WTC11 (cell line): Measurements from ENCODE around the gene IL5RA. TPM values are rescaled to one million over a fixed set of nuclear protein-coding genes. Genes with fewer than 3 reads are reported as not detected.

Source experiments
- ATAC-seq: fragments of 200-7000 bp; cut with Tn5 transposase; 2 replicates; pipeline ENCODE4 v1.10.0; 2021; ENCODE audit warnings: mild to moderate bottlenecking, moderate library complexity
- CTCF ChIA-PET: fragments of 300-600 bp; sonication (Branson Sonifier 250); formaldehyde crosslinking; loops from one replicate; lab custom pipeline; 2021; ENCODE audit warnings: antibody characterized with exemption; lab: Charles Lee
- POLR2A ChIA-PET: fragments of 350-600 bp; sonication (Branson Sonifier 250); formaldehyde crosslinking; loops from one replicate; lab custom pipeline; 2021; ENCODE audit warnings: antibody characterized with exemption; lab: Charles Lee
- DNase-seq: peaks from one replicate; pipeline ENCODE4 v3.0.0; 2021; ENCODE audit warnings: low spot score
- H3K27ac Mint-ChIP-seq: 2 replicates; pipeline ENCODE4 v1.8.0; 2021; ENCODE audit warnings: mixed read lengths
- H3K27me3 Mint-ChIP-seq: 2 replicates; pipeline ENCODE4 v1.8.0; 2021; ENCODE audit warnings: low read depth, mild to moderate bottlenecking, moderate library complexity, mixed read lengths
- H3K36me3 Mint-ChIP-seq: 2 replicates; pipeline ENCODE4 v1.8.0; 2021; ENCODE audit warnings: mixed read lengths
- H3K4me1 Mint-ChIP-seq: 2 replicates; pipeline ENCODE4 v1.8.0; 2022; ENCODE audit warnings: mixed read lengths
- H3K4me3 Mint-ChIP-seq: 2 replicates; pipeline ENCODE4 v1.8.0; 2021; ENCODE audit warnings: mild to moderate bottlenecking, moderate library complexity, mixed read lengths
- H3K9me3 Mint-ChIP-seq: 2 replicates; pipeline ENCODE4 v1.8.0; 2021; ENCODE audit warnings: mixed read lengths
- CBFB ChIP-seq: sonication (generic); formaldehyde crosslinking; IDR thresholded peaks from 2 replicates; pipeline ENCODE4 v1.8.1; 2022; ENCODE audit warnings: mild to moderate bottlenecking, low read depth, missing genetic modification reagents
- CREB1 ChIP-seq: sonication (generic); formaldehyde crosslinking; IDR thresholded peaks from 2 replicates; pipeline ENCODE4 v1.8.0; 2023; ENCODE audit warnings: mild to moderate bottlenecking, missing genetic modification reagents
- CREM ChIP-seq: sonication (generic); formaldehyde crosslinking; IDR thresholded peaks from 2 replicates; pipeline ENCODE4 v1.8.1; 2022; ENCODE audit warnings: mild to moderate bottlenecking, missing genetic modification reagents, moderate library complexity
- FOXK1 ChIP-seq: sonication (generic); formaldehyde crosslinking; IDR thresholded peaks from 2 replicates; pipeline ENCODE4 v1.8.0; 2022; ENCODE audit warnings: mild to moderate bottlenecking, moderate library complexity, missing genetic modification reagents
- FOXP1 ChIP-seq: sonication (generic); formaldehyde crosslinking; IDR thresholded peaks from 2 replicates; pipeline ENCODE4 v1.8.0; 2022; ENCODE audit warnings: missing genetic modification reagents, mild to moderate bottlenecking, moderate library complexity, borderline replicate concordance
- MYBL2 ChIP-seq: sonication (generic); formaldehyde crosslinking; IDR thresholded peaks from 2 replicates; pipeline ENCODE4 v1.8.1; 2023; ENCODE audit warnings: mild to moderate bottlenecking, moderate library complexity, missing genetic modification reagents
- NFE2L1 ChIP-seq: sonication (generic); formaldehyde crosslinking; IDR thresholded peaks from 2 replicates; pipeline ENCODE4 v1.8.1; 2023; ENCODE audit warnings: missing genetic modification reagents
- NR2C2 ChIP-seq: sonication (generic); formaldehyde crosslinking; IDR thresholded peaks from 2 replicates; pipeline ENCODE4 v1.8.0; 2022; ENCODE audit warnings: mild to moderate bottlenecking, missing genetic modification reagents
- ZNF138 ChIP-seq: sonication (generic); formaldehyde crosslinking; conservative IDR thresholded peaks from 2 replicates; pipeline ENCODE4 v1.8.1; 2022; ENCODE audit warnings: mild to moderate bottlenecking, moderate library complexity, missing genetic modification reagents
- ZNF423 ChIP-seq: fragments of 250-450 bp; sonication (Bioruptor Pico); IDR thresholded peaks from 2 replicates; pipeline ENCODE4 v2.1.2; 2022; ENCODE audit warnings: mild to moderate bottlenecking, moderate library complexity
- ZNF671 ChIP-seq: fragments of 250-450 bp; sonication (Bioruptor Pico); IDR thresholded peaks from 2 replicates; pipeline ENCODE4 v1.8.0; 2021; ENCODE audit warnings: mild to moderate bottlenecking
- total RNA-seq: library from RNA; stranded (reverse); gene quantifications from 3 replicates; pipeline ENCODE4 v1.2.3, GENCODE V29; 2021
- TF ChIP-seq, protein P1 (sequence below): sonication (generic); formaldehyde crosslinking; IDR thresholded peaks from 2 replicates; pipeline ENCODE4 v1.8.0; 2022; ENCODE audit warnings: missing genetic modification reagents
- TF ChIP-seq, protein P2 (sequence below): sonication (generic); formaldehyde crosslinking; IDR thresholded peaks from 2 replicates; pipeline ENCODE4 v1.8.1; 2023; ENCODE audit warnings: mild to moderate bottlenecking, missing genetic modification reagents, borderline replicate concordance
- TF ChIP-seq, protein P3 (sequence below): sonication (generic); formaldehyde crosslinking; IDR thresholded peaks from 2 replicates; pipeline ENCODE4 v1.8.0; 2022; ENCODE audit warnings: mild to moderate bottlenecking, missing genetic modification reagents
- TF ChIP-seq, protein P4 (sequence below): sonication (generic); formaldehyde crosslinking; IDR thresholded peaks from 2 replicates; pipeline ENCODE4 v1.8.1; 2022; ENCODE audit warnings: mild to moderate bottlenecking, moderate library complexity, missing genetic modification reagents
- TF ChIP-seq, protein P5 (sequence below): sonication (generic); formaldehyde crosslinking; IDR thresholded peaks from 2 replicates; pipeline ENCODE4 v1.8.0; 2023; ENCODE audit warnings: missing genetic modification reagents
- TF ChIP-seq, protein P6 (sequence below): sonication (generic); formaldehyde crosslinking; IDR thresholded peaks from 2 replicates; pipeline ENCODE4 v1.8.1; 2022; ENCODE audit warnings: missing genetic modification reagents, borderline replicate concordance
- TF ChIP-seq, protein P7 (sequence below): sonication (generic); formaldehyde crosslinking; IDR thresholded peaks from 2 replicates; pipeline ENCODE4 v1.8.1; 2023; ENCODE audit warnings: mild to moderate bottlenecking, missing genetic modification reagents, moderate library complexity
- TF ChIP-seq, protein P8 (sequence below): fragments of 200-600 bp; IDR thresholded peaks from 2 replicates; pipeline ENCODE4 v1.8.0; 2022; ENCODE audit warnings: antibody characterized with exemption

Gene IL5RA
- total RNA-seq, 1 experiment from 2014 or later, result not detected

DNA sequence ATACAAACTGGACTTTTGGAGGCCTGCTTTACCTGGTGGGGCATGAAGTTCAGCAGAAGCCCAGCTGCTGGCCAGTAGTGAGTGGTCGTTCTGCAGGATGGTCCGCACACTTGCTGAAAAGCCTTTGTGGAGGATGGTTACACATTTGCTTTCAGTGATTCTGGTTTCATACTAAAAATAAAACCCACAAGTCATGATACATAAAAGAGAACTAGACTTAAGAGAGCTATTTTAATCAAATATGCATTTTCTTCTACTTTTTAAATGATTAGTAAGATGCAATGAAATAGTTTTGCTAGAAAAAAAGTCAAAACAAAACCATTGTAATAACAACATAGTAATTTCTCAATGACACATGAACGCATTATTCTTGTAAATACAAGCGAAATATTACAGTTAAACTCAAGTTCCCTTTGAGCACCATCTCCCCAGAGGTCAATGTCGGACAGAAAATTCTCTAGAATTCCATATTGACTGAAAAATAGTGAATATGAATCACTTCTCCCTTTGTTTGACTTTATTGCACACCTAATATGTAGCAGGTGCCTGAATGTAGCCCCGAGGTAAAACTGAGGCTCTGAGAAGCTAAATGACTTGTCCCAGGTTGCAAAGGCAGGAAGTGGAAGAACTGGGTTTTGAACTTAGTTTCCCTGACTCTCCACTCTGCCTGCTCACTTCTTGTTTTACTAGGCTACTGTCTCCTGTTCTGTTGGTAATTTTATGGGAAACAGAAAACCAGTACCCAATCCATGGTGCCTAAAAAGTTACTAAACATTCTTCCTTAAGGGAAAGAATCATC, 8.3 kb downstream of the IL5RA start:
- H3K27me3 Mint-ChIP-seq, result no peaks in the 10 kb centered on the region; the same call in 1 of the 2 replicates
- H3K36me3 Mint-ChIP-seq, result peaks cover 18% of the 10 kb centered on the region
- DNase-seq, result no peak
- H3K4me1 Mint-ChIP-seq, result no peaks in the 10 kb centered on the region
- peaks cover 49% of the 10 kb centered on the region for H3K9me3 Mint-ChIP-seq
- POLR2A ChIA-PET, result no interaction called here
- TF ChIP-seq FOXK1 (CRISPR knock-in tag), result no peak
- no peak for TF ChIP-seq MYBL2 (CRISPR knock-in tag)
- no peak for TF ChIP-seq ZNF138 (CRISPR knock-in tag)
- TF ChIP-seq, protein P1, sequence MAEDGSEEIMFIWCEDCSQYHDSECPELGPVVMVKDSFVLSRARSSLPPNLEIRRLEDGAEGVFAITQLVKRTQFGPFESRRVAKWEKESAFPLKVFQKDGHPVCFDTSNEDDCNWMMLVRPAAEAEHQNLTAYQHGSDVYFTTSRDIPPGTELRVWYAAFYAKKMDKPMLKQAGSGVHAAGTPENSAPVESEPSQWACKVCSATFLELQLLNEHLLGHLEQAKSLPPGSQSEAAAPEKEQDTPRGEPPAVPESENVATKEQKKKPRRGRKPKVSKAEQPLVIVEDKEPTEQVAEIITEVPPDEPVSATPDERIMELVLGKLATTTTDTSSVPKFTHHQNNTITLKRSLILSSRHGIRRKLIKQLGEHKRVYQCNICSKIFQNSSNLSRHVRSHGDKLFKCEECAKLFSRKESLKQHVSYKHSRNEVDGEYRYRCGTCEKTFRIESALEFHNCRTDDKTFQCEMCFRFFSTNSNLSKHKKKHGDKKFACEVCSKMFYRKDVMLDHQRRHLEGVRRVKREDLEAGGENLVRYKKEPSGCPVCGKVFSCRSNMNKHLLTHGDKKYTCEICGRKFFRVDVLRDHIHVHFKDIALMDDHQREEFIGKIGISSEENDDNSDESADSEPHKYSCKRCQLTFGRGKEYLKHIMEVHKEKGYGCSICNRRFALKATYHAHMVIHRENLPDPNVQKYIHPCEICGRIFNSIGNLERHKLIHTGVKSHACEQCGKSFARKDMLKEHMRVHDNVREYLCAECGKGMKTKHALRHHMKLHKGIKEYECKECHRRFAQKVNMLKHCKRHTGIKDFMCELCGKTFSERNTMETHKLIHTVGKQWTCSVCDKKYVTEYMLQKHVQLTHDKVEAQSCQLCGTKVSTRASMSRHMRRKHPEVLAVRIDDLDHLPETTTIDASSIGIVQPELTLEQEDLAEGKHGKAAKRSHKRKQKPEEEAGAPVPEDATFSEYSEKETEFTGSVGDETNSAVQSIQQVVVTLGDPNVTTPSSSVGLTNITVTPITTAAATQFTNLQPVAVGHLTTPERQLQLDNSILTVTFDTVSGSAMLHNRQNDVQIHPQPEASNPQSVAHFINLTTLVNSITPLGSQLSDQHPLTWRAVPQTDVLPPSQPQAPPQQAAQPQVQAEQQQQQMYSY, result no peak
- TF ChIP-seq ZNF671 (CRISPR knock-in tag), result no peak
- TF ChIP-seq, protein P2, sequence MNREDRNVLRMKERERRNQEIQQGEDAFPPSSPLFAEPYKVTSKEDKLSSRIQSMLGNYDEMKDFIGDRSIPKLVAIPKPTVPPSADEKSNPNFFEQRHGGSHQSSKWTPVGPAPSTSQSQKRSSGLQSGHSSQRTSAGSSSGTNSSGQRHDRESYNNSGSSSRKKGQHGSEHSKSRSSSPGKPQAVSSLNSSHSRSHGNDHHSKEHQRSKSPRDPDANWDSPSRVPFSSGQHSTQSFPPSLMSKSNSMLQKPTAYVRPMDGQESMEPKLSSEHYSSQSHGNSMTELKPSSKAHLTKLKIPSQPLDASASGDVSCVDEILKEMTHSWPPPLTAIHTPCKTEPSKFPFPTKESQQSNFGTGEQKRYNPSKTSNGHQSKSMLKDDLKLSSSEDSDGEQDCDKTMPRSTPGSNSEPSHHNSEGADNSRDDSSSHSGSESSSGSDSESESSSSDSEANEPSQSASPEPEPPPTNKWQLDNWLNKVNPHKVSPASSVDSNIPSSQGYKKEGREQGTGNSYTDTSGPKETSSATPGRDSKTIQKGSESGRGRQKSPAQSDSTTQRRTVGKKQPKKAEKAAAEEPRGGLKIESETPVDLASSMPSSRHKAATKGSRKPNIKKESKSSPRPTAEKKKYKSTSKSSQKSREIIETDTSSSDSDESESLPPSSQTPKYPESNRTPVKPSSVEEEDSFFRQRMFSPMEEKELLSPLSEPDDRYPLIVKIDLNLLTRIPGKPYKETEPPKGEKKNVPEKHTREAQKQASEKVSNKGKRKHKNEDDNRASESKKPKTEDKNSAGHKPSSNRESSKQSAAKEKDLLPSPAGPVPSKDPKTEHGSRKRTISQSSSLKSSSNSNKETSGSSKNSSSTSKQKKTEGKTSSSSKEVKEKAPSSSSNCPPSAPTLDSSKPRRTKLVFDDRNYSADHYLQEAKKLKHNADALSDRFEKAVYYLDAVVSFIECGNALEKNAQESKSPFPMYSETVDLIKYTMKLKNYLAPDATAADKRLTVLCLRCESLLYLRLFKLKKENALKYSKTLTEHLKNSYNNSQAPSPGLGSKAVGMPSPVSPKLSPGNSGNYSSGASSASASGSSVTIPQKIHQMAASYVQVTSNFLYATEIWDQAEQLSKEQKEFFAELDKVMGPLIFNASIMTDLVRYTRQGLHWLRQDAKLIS, result no peak
- TF ChIP-seq, protein P3, sequence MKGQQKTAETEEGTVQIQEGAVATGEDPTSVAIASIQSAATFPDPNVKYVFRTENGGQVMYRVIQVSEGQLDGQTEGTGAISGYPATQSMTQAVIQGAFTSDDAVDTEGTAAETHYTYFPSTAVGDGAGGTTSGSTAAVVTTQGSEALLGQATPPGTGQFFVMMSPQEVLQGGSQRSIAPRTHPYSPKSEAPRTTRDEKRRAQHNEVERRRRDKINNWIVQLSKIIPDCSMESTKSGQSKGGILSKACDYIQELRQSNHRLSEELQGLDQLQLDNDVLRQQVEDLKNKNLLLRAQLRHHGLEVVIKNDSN (CRISPR knock-in tag), result no peak
- no peak for TF ChIP-seq CREB1 (CRISPR knock-in tag)
- TF ChIP-seq ZNF423 (CRISPR knock-in tag), result no peak
- no peak overlapping the region for H3K27ac Mint-ChIP-seq
- no peak for ATAC-seq
- CTCF ChIA-PET, result no interaction called here
- H3K4me3 Mint-ChIP-seq, result no peak overlapping the region

DNA sequence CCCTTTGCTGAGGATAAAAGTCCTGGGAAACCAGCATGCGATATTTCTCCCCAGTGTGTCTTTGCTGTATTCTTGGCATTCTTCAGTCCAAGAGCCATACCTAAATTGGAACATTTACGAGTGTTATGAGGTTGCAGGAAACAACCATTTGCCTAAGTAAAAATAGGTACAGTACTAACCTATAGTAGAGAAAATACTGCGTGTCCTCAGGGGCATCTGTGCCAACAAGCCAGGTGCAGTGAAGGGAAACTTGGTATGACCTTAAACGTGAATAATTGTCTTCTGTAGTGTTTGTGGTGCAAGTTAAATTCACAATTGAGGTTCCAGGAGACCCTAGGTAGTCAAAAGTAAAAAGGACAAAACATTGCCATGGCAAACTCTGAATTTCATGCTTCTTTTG, 12.2 kb downstream of the IL5RA start:
- H3K36me3 Mint-ChIP-seq, result peaks cover 22% of the 10 kb centered on the region
- DNase-seq (no peak), ATAC-seq (no peak)
- no peaks in the 10 kb centered on the region for H3K4me1 Mint-ChIP-seq
- no peak overlapping the region for H3K4me3 Mint-ChIP-seq
- POLR2A ChIA-PET, result no interaction called here
- no peak overlapping the region for H3K27ac Mint-ChIP-seq
- CTCF ChIA-PET, result no interaction called here
- H3K9me3 Mint-ChIP-seq, result peaks cover 58% of the 10 kb centered on the region
- no peaks in the 10 kb centered on the region for H3K27me3 Mint-ChIP-seq
- TF ChIP-seq FOXP1 (CRISPR knock-in tag), result no peak
- no peak for TF ChIP-seq NR2C2 (CRISPR knock-in tag)
- TF ChIP-seq, protein P4, sequence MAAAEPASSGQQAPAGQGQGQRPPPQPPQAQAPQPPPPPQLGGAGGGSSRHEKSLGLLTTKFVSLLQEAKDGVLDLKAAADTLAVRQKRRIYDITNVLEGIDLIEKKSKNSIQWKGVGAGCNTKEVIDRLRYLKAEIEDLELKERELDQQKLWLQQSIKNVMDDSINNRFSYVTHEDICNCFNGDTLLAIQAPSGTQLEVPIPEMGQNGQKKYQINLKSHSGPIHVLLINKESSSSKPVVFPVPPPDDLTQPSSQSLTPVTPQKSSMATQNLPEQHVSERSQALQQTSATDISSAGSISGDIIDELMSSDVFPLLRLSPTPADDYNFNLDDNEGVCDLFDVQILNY (CRISPR knock-in tag), result no peak
- TF ChIP-seq NFE2L1 (CRISPR knock-in tag), result no peak
- TF ChIP-seq, protein P5, sequence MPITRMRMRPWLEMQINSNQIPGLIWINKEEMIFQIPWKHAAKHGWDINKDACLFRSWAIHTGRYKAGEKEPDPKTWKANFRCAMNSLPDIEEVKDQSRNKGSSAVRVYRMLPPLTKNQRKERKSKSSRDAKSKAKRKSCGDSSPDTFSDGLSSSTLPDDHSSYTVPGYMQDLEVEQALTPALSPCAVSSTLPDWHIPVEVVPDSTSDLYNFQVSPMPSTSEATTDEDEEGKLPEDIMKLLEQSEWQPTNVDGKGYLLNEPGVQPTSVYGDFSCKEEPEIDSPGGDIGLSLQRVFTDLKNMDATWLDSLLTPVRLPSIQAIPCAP, result no peak
- TF ChIP-seq, protein P6, sequence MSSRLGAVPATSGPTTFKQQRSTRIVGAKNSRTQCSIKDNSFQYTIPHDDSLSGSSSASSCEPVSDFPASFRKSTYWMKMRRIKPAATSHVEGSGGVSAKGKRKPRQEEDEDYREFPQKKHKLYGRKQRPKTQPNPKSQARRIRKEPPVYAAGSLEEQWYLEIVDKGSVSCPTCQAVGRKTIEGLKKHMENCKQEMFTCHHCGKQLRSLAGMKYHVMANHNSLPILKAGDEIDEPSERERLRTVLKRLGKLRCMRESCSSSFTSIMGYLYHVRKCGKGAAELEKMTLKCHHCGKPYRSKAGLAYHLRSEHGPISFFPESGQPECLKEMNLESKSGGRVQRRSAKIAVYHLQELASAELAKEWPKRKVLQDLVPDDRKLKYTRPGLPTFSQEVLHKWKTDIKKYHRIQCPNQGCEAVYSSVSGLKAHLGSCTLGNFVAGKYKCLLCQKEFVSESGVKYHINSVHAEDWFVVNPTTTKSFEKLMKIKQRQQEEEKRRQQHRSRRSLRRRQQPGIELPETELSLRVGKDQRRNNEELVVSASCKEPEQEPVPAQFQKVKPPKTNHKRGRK (CRISPR knock-in tag), result no peak
- TF ChIP-seq, protein P7, sequence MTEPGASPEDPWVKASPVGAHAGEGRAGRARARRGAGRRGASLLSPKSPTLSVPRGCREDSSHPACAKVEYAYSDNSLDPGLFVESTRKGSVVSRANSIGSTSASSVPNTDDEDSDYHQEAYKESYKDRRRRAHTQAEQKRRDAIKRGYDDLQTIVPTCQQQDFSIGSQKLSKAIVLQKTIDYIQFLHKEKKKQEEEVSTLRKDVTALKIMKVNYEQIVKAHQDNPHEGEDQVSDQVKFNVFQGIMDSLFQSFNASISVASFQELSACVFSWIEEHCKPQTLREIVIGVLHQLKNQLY, result no peak
- no peak for TF ChIP-seq CBFB
- TF ChIP-seq, protein P8, sequence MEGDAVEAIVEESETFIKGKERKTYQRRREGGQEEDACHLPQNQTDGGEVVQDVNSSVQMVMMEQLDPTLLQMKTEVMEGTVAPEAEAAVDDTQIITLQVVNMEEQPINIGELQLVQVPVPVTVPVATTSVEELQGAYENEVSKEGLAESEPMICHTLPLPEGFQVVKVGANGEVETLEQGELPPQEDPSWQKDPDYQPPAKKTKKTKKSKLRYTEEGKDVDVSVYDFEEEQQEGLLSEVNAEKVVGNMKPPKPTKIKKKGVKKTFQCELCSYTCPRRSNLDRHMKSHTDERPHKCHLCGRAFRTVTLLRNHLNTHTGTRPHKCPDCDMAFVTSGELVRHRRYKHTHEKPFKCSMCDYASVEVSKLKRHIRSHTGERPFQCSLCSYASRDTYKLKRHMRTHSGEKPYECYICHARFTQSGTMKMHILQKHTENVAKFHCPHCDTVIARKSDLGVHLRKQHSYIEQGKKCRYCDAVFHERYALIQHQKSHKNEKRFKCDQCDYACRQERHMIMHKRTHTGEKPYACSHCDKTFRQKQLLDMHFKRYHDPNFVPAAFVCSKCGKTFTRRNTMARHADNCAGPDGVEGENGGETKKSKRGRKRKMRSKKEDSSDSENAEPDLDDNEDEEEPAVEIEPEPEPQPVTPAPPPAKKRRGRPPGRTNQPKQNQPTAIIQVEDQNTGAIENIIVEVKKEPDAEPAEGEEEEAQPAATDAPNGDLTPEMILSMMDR, result no peak
- TF ChIP-seq CREM (CRISPR knock-in tag), result no peak
- no peak for TF ChIP-seq ZNF423 (CRISPR knock-in tag)
